ENCODE measurements around the gene CCDC88B.

Gene CCDC88B

DNA sequence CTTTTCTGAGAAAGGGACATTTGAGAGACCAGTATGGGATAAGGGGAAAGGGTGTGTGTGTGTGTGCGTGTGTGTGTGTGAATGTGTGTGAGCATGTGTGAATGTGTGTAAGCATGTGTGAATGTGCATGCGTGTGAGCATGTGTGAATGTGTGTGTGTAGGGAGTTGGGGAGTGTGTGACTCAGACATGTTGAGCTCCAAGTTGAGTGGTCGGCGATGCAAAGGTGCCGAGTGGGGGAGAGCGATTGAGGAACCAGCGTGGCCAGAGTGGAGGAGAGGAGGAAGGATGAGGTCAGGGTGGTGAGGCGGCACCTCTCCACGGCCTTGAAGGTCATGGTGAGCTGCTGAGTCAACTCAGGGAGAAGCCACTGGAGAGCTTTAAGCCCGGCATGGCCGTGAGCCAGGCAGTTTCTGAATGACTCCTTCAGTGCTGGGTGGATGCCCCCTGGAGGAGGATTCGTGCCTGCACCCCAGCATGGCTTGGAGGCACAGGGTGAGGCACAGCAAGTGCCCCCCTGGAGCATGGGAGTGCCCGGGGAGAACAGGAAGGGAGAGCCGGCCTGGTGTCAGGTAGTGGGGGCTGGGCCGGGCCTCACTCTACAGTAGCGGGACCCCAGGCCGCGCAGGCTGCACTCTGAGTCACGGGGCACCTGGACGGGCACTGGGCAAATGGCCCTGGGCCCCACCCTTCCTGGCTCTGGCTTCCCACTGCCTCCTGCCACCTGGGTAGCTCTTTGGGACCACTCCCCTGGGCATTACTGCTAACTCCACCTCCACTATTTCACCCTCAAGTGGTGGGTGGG is 8.2 kb upstream of the CCDC88B start:
- no peak overlapping the region for H3K4me3 ChIP-seq (ENCODE audit: low read depth, low read length)
- peak; percentile 77 for TF ChIP-seq CTCF (IDR thresholded peaks at IDR 0.05; ENCODE audit: low read depth, low read length)

DNA sequence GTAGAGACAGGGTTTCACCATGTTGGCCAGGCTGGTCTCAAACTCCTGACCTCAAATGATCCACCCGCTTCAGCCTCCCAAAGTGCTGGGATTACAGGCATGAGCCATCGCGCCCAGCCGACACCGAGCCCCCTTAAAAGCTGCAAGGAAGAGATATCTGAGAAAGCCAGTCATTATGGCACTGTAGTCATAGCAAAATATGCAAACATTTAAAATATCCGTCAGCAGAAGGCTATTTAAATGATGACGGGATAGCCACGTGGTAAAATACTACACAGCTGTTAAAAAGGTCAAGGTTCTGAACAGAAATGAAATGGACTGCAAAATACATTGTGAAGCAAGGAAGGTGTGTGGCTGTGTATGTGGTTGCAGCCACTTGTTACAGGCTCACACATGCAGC is 6.4 kb upstream of the CCDC88B start:
- no peak for TF ChIP-seq CTCF (IDR thresholded peaks at IDR 0.05; ENCODE audit: low read depth, low read length)
- no peak overlapping the region for H3K4me3 ChIP-seq (ENCODE audit: low read depth, low read length)

- no peak for TF ChIP-seq CTCF (IDR thresholded peaks at IDR 0.05; ENCODE audit: low read depth, low read length)
- H3K4me3 ChIP-seq (ENCODE audit: low read depth, low read length): no peak overlapping the region
Observed at GRCh38 chr11:64334764-64335735, 5.0 kb upstream of the CCDC88B start.

- TF ChIP-seq CTCF (IDR thresholded peaks at IDR 0.05; ENCODE audit: low read depth, low read length): no peak
- H3K4me3 ChIP-seq (ENCODE audit: low read depth, low read length): no peak overlapping the region
Observed at GRCh38 chr11:64337538-64338249, 2.3 kb upstream of the CCDC88B start.

DNA sequence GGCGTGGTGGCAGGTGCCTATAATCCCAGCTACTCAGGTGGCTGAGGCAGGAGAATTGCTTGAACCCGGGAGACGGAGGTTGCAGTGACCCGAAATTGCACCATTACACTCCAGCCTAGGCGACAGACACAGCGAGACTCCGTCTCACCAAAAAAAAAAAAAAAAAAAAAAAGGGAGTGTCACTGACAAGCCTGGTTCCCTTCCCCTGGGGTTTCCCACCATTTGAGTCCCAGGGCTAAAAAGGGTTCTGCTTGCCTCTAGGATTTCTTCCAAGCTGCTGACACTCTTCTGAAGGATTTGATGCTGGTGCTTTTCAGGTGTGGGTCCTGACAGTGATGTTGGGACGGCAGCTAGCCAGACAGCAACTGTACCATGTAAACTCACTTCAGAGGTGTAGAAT is 1.3 kb upstream of the CCDC88B start:
- no peak for TF ChIP-seq CTCF (IDR thresholded peaks at IDR 0.05; ENCODE audit: low read depth, low read length)
- H3K4me3 ChIP-seq (ENCODE audit: low read depth, low read length): no peak overlapping the region

- H3K4me3 ChIP-seq (ENCODE audit: low read depth, low read length): no peak overlapping the region
- TF ChIP-seq CTCF (IDR thresholded peaks at IDR 0.05; ENCODE audit: low read depth, low read length): no peak
Observed at GRCh38 chr11:64339286-64339685, 718 bp upstream of the CCDC88B start.
